Fibroblast of lung (primary cell): ENCODE measurements around the gene ZNHIT6. TPM values are rescaled to one million over a fixed set of nuclear protein-coding genes. Genes with fewer than 3 reads are reported as not detected.

Source experiments
- DNase-seq, 2 donors: peaks; one replicate each; pipeline versions ENCODE4 v3.0.0 to v3.0.0-alpha.2; 2010; ENCODE audit warnings: low read depth in 2 of 2
- H2AFZ ChIP-seq: 2 replicates; pipeline ENCODE4 v1.5.1; 2012; ENCODE audit warnings: low read length, control low read depth, inconsistent platforms
- H3K27ac ChIP-seq: 2 replicates; pipeline ENCODE4 v1.5.1; 2011; ENCODE audit warnings: low read length, control low read depth; ENCODE audit not compliant: insufficient read depth
- H3K27me3 ChIP-seq: 2 replicates; pipeline ENCODE4 v1.5.1; 2011; ENCODE audit warnings: mild to moderate bottlenecking, low read length; ENCODE audit not compliant: control insufficient read depth, insufficient read depth
- H3K36me3 ChIP-seq: 2 replicates; pipeline ENCODE4 v1.5.1; 2011; ENCODE audit warnings: low read length; ENCODE audit not compliant: control insufficient read depth, insufficient read depth
- H3K4me1 ChIP-seq: 2 replicates; pipeline ENCODE4 v1.5.1; 2011; ENCODE audit warnings: low read length; ENCODE audit not compliant: control insufficient read depth, insufficient read depth; ENCODE audit errors: extremely low read depth
- H3K4me2 ChIP-seq: 2 replicates; pipeline ENCODE4 v1.5.1; 2011; ENCODE audit warnings: low read length, control low read depth; ENCODE audit not compliant: insufficient read depth; ENCODE audit errors: extremely low read depth
- H3K4me3 ChIP-seq, 4 experiments: fragments of 200-600 bp in 1 of 4; sonication (generic) in 1 of 4; replicated peaks in 1 of 4; 2 replicates each; pipeline ENCODE4 v1.5.1; 2011 to 2016; ENCODE audit warnings: low read length in 4 of 4, low read depth in 3 of 4, mild to moderate bottlenecking in 3 of 4, control low read depth in 2 of 4, inconsistent platforms in 1 of 4, mixed read lengths in 1 of 4; ENCODE audit not compliant: insufficient read depth in 1 of 4; ENCODE audit errors: control extremely low read depth in 1 of 4
- H3K79me2 ChIP-seq: 2 replicates; pipeline ENCODE4 v1.5.1; 2012; ENCODE audit warnings: mild to moderate bottlenecking, low read length, inconsistent platforms; ENCODE audit not compliant: control insufficient read depth, insufficient read depth
- H3K9ac ChIP-seq: 2 replicates; pipeline ENCODE4 v1.5.1; 2011; ENCODE audit warnings: mild to moderate bottlenecking, low read length, control low read depth; ENCODE audit not compliant: insufficient read depth
- H3K9me3 ChIP-seq: 2 replicates; pipeline ENCODE4 v1.5.1; 2012; ENCODE audit warnings: low read depth, low read length; ENCODE audit not compliant: control insufficient read depth, insufficient read depth
- H4K20me1 ChIP-seq: 2 replicates; pipeline ENCODE4 v1.5.1; 2011; ENCODE audit warnings: low read length; ENCODE audit not compliant: control insufficient read depth, insufficient read depth; ENCODE audit errors: extremely low read depth
- EZH2 ChIP-seq: IDR thresholded peaks from 2 replicates; pipeline ENCODE4 v1.5.1; 2012; ENCODE audit warnings: low read length, control low read depth, mild to moderate bottlenecking; ENCODE audit errors: missing control alignments
- polyA plus RNA-seq, 2 donors: library from polyadenylated mRNA; depleted of rRNA in 1 of 2; stranded (reverse) in 1 of 2; unstranded in 1 of 2; fragments of >200 nt; gene quantifications; 2 replicates each; pipeline ENCODE4 v1.2.1, GENCODE V29; 2011 to 2012; ENCODE audit warnings: missing spikeins in 1 of 2
- total RNA-seq: library from RNA; depleted of rRNA; stranded (reverse); fragments of >200 nt; gene quantifications from 2 replicates; pipeline ENCODE4 v1.2.1, GENCODE V29; 2014
- TF ChIP-seq, protein P1 (sequence below), 2 donors: IDR thresholded peaks in 1 of 2; conservative IDR thresholded peaks in 1 of 2; 1 replicate in 1 of 2; 2 replicates in 1 of 2; pipeline ENCODE4 v1.5.1; 2011 to 2012; ENCODE audit warnings: low read length in 2 of 2, control low read depth in 1 of 2, inconsistent platforms in 1 of 2, low read depth in 1 of 2, mild to moderate bottlenecking in 1 of 2

ZNHIT6 gene
- total and polyA plus RNA-seq, 2 donors (not counting 1 experiment from before 2014, with no cell fraction given) = 14.3 to 15.5 TPM

DNA sequence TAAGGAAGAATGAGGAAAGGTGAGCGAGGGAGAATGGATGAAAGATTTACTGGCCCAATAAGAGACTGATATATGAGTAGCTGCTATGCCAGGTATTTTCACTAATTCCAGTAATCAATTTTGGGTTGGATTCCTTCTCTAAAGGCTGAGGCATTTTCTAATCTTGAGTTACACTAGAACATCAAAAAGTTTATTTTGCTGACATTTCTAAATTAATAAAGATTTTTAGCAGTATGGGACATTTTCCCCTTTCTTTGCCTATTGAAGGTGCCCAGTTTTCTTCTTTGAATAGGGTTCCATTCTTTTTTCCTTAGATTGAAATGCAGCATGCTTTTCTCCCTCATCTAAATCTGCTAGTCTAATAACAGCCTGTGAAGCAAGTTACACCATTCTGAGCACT is 52.9 kb downstream of the ZNHIT6 start:
- Histone ChIP-seq H3K4me2 (no peak overlapping the region), H2AFZ (no peak overlapping the region), H3K4me1 (no peaks in the 10 kb centered on the region), H3K79me2 (no peaks in the 10 kb centered on the region), H3K27me3 (no peaks in the 10 kb centered on the region), H3K9ac (no peak overlapping the region), H3K36me3 (peaks cover 1% of the 10 kb centered on the region), H3K4me3 (no peak overlapping the region), H3K27ac (no peak overlapping the region), H4K20me1 (no peaks in the 10 kb centered on the region), H3K9me3 (no peaks in the 10 kb centered on the region)
- no peak for DNase-seq
- TF ChIP-seq, protein P1, sequence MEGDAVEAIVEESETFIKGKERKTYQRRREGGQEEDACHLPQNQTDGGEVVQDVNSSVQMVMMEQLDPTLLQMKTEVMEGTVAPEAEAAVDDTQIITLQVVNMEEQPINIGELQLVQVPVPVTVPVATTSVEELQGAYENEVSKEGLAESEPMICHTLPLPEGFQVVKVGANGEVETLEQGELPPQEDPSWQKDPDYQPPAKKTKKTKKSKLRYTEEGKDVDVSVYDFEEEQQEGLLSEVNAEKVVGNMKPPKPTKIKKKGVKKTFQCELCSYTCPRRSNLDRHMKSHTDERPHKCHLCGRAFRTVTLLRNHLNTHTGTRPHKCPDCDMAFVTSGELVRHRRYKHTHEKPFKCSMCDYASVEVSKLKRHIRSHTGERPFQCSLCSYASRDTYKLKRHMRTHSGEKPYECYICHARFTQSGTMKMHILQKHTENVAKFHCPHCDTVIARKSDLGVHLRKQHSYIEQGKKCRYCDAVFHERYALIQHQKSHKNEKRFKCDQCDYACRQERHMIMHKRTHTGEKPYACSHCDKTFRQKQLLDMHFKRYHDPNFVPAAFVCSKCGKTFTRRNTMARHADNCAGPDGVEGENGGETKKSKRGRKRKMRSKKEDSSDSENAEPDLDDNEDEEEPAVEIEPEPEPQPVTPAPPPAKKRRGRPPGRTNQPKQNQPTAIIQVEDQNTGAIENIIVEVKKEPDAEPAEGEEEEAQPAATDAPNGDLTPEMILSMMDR (conservative IDR thresholded peaks at IDR 0.05 in 1 of 2, IDR thresholded peaks at IDR 0.05 in 1 of 2; ENCODE audit: low read depth in 1 of 2, low read length in 2 of 2) = no peak
- TF ChIP-seq EZH2 = no peak

- no peak overlapping the region for H3K9ac ChIP-seq
- H4K20me1 ChIP-seq = no peaks in the 10 kb centered on the region
- no peak overlapping the region for H3K4me3 ChIP-seq
- no peaks in the 10 kb centered on the region for H3K79me2 ChIP-seq
- no peak for TF ChIP-seq EZH2
- TF ChIP-seq, protein P1 (conservative IDR thresholded peaks at IDR 0.05 in 1 of 2, IDR thresholded peaks at IDR 0.05 in 1 of 2; ENCODE audit: low read depth in 1 of 2, low read length in 2 of 2) = no peak
- no peak overlapping the region for H3K4me2 ChIP-seq
- H3K9me3 ChIP-seq = no peaks in the 10 kb centered on the region
- no peak overlapping the region for H3K27ac ChIP-seq
- DNase-seq = peak; percentile 39 to 56
- H3K36me3 ChIP-seq = peaks cover 1% of the 10 kb centered on the region
- H3K4me1 ChIP-seq = no peaks in the 10 kb centered on the region
- H3K27me3 ChIP-seq = no peaks in the 10 kb centered on the region
- no peak overlapping the region for H2AFZ ChIP-seq
These were observed 54.0 kb downstream of the ZNHIT6 start for GRCh38 chr1:85654066-85654782.

- Histone ChIP-seq H3K27me3 (no peaks in the 10 kb centered on the region), H2AFZ (no peak overlapping the region), H3K27ac (no peak overlapping the region), H3K79me2 (no peaks in the 10 kb centered on the region), H3K9me3 (no peaks in the 10 kb centered on the region), H3K4me2 (no peak overlapping the region), H3K9ac (no peak overlapping the region), H4K20me1 (no peaks in the 10 kb centered on the region), H3K36me3 (peaks cover 1% of the 10 kb centered on the region), H3K4me1 (no peaks in the 10 kb centered on the region), H3K4me3 (no peak overlapping the region)
- no peak for TF ChIP-seq EZH2
- TF ChIP-seq, protein P1 (conservative IDR thresholded peaks at IDR 0.05 in 1 of 2, IDR thresholded peaks at IDR 0.05 in 1 of 2; ENCODE audit: low read depth in 1 of 2, low read length in 2 of 2) = no peak
- no peak for DNase-seq
These were observed 55.9 kb downstream of the ZNHIT6 start for GRCh38 chr1:85652327-85652726.
